Measurements from ENCODE around the gene DIO1. TPM values are rescaled to one million over a fixed set of nuclear protein-coding genes. Genes with fewer than 3 reads are reported as not detected.
A peak's percentile ranks its signal among the peaks of the same experiment; 100 is the strongest.

The DIO1 gene
- total RNA-seq, 2 donors from 2014 or later: not detected

GRCh38 chr1:53889304-53890298 lies 4.4 kb upstream of the DIO1 start, which contains the start of gene YIPF1:
YIPF1 (minus strand) TSS chr1:53889797; CDS start chr1:53888937, 860 bp downstream.
- Histone ChIP-seq H3K27me3 (replicated peaks; ENCODE audit: insufficient read depth) (no peaks in the 10 kb centered on the region), H3K27ac (peak within 1 kb of the TSS; percentile 78 to 85), H3K36me3 (peaks cover 4% of the 10 kb centered on the region), H3K4me1 (ENCODE audit: control insufficient read depth in 1 of 2, low read depth in 2 of 2) (peaks cover 7 to 22% of the 10 kb centered on the region in 2 donors), H3K4me3 (peak within 1 kb of the TSS; percentile 90), H3K9me3 (no peaks in the 10 kb centered on the region)
- peak; percentile 47 for DNase-seq (ENCODE audit: low spot score)
- peak; percentile 84 for ATAC-seq (ENCODE audit: insufficient number of reproducible peaks, low FRiP score, low read depth)
- TF ChIP-seq, protein P1, sequence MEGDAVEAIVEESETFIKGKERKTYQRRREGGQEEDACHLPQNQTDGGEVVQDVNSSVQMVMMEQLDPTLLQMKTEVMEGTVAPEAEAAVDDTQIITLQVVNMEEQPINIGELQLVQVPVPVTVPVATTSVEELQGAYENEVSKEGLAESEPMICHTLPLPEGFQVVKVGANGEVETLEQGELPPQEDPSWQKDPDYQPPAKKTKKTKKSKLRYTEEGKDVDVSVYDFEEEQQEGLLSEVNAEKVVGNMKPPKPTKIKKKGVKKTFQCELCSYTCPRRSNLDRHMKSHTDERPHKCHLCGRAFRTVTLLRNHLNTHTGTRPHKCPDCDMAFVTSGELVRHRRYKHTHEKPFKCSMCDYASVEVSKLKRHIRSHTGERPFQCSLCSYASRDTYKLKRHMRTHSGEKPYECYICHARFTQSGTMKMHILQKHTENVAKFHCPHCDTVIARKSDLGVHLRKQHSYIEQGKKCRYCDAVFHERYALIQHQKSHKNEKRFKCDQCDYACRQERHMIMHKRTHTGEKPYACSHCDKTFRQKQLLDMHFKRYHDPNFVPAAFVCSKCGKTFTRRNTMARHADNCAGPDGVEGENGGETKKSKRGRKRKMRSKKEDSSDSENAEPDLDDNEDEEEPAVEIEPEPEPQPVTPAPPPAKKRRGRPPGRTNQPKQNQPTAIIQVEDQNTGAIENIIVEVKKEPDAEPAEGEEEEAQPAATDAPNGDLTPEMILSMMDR (IDR thresholded peaks at IDR 0.05): no peak

- peaks cover 4% of the 10 kb centered on the region for H3K36me3 ChIP-seq
- no peak for ATAC-seq (ENCODE audit: insufficient number of reproducible peaks, low FRiP score, low read depth)
- DNase-seq (ENCODE audit: low spot score): no peak
- TF ChIP-seq, protein P1 (IDR thresholded peaks at IDR 0.05): no peak
- H3K4me1 ChIP-seq (ENCODE audit: control insufficient read depth in 1 of 2, low read depth in 2 of 2): peaks cover 7 to 29% of the 10 kb centered on the region in 2 donors
- H3K27me3 ChIP-seq (replicated peaks; ENCODE audit: insufficient read depth): no peaks in the 10 kb centered on the region
- peak overlapping the region; percentile 90 for H3K4me3 ChIP-seq
- peak overlapping the region; percentile 78 to 85 for H3K27ac ChIP-seq
- no peaks in the 10 kb centered on the region for H3K9me3 ChIP-seq
These were observed 3.5 kb upstream of the DIO1 start for GRCh38 chr1:53890522-53890941.

GRCh38 chr1:53891018-53891417 lies 3.0 kb upstream of the DIO1 start:
- TF ChIP-seq, protein P1 (IDR thresholded peaks at IDR 0.05): no peak
- Histone ChIP-seq H3K4me1 (ENCODE audit: control insufficient read depth in 1 of 2, low read depth in 2 of 2) (peaks cover 7 to 34% of the 10 kb centered on the region in 2 donors), H3K36me3 (peaks cover 4% of the 10 kb centered on the region), H3K9me3 (no peaks in the 10 kb centered on the region), H3K27me3 (replicated peaks; ENCODE audit: insufficient read depth) (no peaks in the 10 kb centered on the region), H3K4me3 (no peak overlapping the region), H3K27ac (no peak overlapping the region)
- DNase-seq (ENCODE audit: low spot score) (no peak), ATAC-seq (ENCODE audit: insufficient number of reproducible peaks, low FRiP score, low read depth) (no peak)

- TF ChIP-seq, protein P1 (IDR thresholded peaks at IDR 0.05): no peak
- no peak for DNase-seq (ENCODE audit: low spot score)
- no peak overlapping the region for H3K4me3 ChIP-seq
- peaks cover 12 to 40% of the 10 kb centered on the region in 2 donors for H3K4me1 ChIP-seq (ENCODE audit: control insufficient read depth in 1 of 2, low read depth in 2 of 2)
- H3K36me3 ChIP-seq: peaks cover 2% of the 10 kb centered on the region
- no peak for ATAC-seq (ENCODE audit: insufficient number of reproducible peaks, low FRiP score, low read depth)
- H3K27ac ChIP-seq: no peak overlapping the region
- H3K27me3 ChIP-seq (replicated peaks; ENCODE audit: insufficient read depth): no peaks in the 10 kb centered on the region
- no peaks in the 10 kb centered on the region for H3K9me3 ChIP-seq
These were observed 2.3 kb upstream of the DIO1 start for GRCh38 chr1:53891678-53892077.

GRCh38 chr1:53892911-53893310 lies 1.1 kb upstream of the DIO1 start:
- Histone ChIP-seq H3K27ac (peak overlapping the region in 1 of 2 donors; percentile 19), H3K9me3 (no peaks in the 10 kb centered on the region), H3K4me1 (ENCODE audit: control insufficient read depth in 1 of 2, low read depth in 2 of 2) (peaks cover 19 to 49% of the 10 kb centered on the region in 2 donors), H3K4me3 (no peak overlapping the region), H3K27me3 (replicated peaks; ENCODE audit: insufficient read depth) (no peaks in the 10 kb centered on the region), H3K36me3 (no peaks in the 10 kb centered on the region)
- no peak for DNase-seq (ENCODE audit: low spot score)
- ATAC-seq (ENCODE audit: insufficient number of reproducible peaks, low FRiP score, low read depth): no peak
- TF ChIP-seq, protein P1 (IDR thresholded peaks at IDR 0.05): no peak

All from thoracic aorta (tissue), 2 donors.